ENCODE data around the gene C1orf35. TPM values are rescaled to one million over a fixed set of nuclear protein-coding genes. Genes with fewer than 3 reads are reported as not detected.

The C1orf35 gene
- total and polyA plus RNA-seq, 9 donors: 2.8 to 29.3 (median 21.0) TPM

DNA sequence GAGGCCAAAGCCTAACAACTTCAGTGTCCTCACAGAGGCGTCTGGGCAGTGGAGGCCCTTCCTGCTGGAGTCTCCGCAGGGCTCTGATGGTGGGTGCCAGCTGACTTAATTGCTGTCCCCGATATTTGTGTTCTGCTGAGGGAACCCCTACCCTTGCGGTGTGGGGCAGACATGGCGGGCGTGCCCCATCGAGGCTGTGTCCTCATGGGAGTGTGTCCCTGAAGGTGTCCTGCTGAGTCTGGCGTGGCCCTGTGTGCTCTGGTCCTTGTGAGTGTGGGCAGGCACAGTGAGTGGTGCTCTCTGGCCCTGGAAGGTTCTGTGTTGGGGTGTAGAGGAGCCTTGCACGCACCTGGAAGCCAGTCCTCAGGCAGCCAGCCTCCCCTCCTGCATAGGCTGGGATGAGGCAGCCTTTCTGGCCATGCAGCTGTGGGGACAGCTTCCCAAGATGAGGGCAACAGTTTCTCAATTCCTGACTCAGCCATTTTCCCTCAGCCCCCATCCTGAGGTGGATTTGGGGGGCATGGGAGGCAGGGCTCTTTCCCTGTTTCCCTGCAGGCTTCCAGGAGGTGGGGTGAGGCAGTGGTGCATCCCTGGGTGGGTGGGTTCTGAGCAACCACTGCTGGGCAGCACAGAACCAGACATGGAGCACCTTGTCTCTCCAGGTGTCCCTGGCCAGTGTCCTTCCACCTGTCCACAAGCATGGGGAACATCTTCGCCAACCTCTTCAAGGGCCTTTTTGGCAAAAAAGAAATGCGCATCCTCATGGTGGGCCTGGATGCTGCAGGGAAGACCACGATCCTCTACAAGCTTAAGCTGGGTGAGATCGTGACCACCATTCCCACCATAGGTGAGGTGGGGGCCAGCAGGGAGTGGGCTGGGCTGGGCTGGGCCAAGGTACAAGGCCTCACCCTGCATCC lies 6.5 kb downstream of the C1orf35 start:
- no peaks in the 10 kb centered on the region for H3K4me1 ChIP-seq (ENCODE audit: insufficient read depth)
- no peak overlapping the region for H3K27ac ChIP-seq
- no peaks in the 10 kb centered on the region for H3K9me3 ChIP-seq
- intact Hi-C loops (cut with DNase I): no loop called here
- H3K36me3 ChIP-seq: no peaks in the 10 kb centered on the region
- no peak overlapping the region for H3K4me3 ChIP-seq
- peak in 1 of 5 donors; percentile 13 for DNase-seq
- TF ChIP-seq POLR2A (IDR thresholded peaks at IDR 0.05) (no peak), EP300 (IDR thresholded peaks at IDR 0.05) (no peak)
- TF ChIP-seq, protein P1, sequence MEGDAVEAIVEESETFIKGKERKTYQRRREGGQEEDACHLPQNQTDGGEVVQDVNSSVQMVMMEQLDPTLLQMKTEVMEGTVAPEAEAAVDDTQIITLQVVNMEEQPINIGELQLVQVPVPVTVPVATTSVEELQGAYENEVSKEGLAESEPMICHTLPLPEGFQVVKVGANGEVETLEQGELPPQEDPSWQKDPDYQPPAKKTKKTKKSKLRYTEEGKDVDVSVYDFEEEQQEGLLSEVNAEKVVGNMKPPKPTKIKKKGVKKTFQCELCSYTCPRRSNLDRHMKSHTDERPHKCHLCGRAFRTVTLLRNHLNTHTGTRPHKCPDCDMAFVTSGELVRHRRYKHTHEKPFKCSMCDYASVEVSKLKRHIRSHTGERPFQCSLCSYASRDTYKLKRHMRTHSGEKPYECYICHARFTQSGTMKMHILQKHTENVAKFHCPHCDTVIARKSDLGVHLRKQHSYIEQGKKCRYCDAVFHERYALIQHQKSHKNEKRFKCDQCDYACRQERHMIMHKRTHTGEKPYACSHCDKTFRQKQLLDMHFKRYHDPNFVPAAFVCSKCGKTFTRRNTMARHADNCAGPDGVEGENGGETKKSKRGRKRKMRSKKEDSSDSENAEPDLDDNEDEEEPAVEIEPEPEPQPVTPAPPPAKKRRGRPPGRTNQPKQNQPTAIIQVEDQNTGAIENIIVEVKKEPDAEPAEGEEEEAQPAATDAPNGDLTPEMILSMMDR (IDR thresholded peaks at IDR 0.05): no peak
- 91 to 94% (median 92%) methylated on average over 12 to 13 of the region's 13 CpGs for WGBS, 3 donors
- no peaks in the 10 kb centered on the region for H3K27me3 ChIP-seq

DNA sequence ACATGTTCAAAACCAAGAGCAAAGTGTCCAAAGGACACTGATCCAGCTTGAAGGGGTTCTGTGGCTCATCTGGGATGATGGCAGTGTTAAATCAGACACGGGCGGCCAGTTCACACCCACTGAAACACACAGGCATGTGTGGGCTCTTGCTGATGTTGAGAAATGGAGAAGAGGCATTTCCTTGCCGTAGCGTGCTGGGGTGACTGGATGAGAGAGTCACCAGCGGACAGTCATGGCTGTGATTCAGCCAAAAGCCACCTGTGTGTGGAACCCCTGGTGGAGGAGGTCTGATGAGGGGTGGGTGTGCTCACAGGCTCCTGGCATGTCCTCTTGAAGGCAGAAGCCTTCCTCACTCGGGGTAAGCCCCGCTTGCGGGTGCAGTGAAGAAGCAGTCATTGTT lies 7.2 kb downstream of the C1orf35 start:
- H3K36me3 ChIP-seq: no peaks in the 10 kb centered on the region
- intact Hi-C loops (cut with DNase I): no loop called here
- 88 to 96% (median 91%) methylated on average over 8 of the region's 8 CpGs for WGBS, 3 donors

DNA sequence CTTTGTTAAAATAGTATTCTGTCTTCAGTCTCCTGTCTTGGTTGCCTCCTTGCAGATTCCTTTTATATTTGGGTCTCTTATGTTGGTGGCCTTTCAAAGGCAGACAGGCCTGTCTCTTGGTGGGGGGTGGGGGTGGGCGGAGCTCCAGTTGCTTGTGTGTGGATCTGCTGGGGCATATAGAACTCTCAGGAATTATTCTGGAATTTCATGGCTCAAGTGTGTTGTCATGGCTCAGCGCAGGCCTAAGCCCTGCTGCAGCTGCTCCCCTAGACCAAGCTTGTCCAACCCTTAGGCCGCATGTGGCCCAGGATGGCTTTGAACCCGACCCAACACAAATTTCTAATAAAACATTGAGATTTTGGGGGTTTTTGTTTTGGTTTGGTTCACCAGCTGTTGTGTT lies 8.0 kb downstream of the C1orf35 start:
- no peak for DNase-seq
- TF ChIP-seq, protein P1 (IDR thresholded peaks at IDR 0.05): no peak
- H3K4me1 ChIP-seq (ENCODE audit: insufficient read depth): peaks cover 6% of the 10 kb centered on the region
- no peak overlapping the region for H3K4me3 ChIP-seq
- intact Hi-C loops (cut with DNase I): no loop called here
- H3K9me3 ChIP-seq: no peaks in the 10 kb centered on the region
- no peaks in the 10 kb centered on the region for H3K36me3 ChIP-seq
- H3K27me3 ChIP-seq: no peaks in the 10 kb centered on the region
- H3K27ac ChIP-seq: no peak overlapping the region
- 93 to 97% (median 93%) methylated on average over 4 of the region's 4 CpGs for WGBS, 3 donors

More for the DNA sequence above, 7.2 kb downstream of the C1orf35 start:
- Histone ChIP-seq H3K9me3 (no peaks in the 10 kb centered on the region), H3K4me3 (no peak overlapping the region), H3K27ac (no peak overlapping the region), H3K27me3 (no peaks in the 10 kb centered on the region), H3K4me1 (ENCODE audit: insufficient read depth) (no peaks in the 10 kb centered on the region)
- peak in 1 of 5 donors; percentile 16 for DNase-seq
- TF ChIP-seq EP300 (IDR thresholded peaks at IDR 0.05): no peak
- TF ChIP-seq, protein P1 (IDR thresholded peaks at IDR 0.05): no peak
- no peak for TF ChIP-seq POLR2A (IDR thresholded peaks at IDR 0.05)

DNA sequence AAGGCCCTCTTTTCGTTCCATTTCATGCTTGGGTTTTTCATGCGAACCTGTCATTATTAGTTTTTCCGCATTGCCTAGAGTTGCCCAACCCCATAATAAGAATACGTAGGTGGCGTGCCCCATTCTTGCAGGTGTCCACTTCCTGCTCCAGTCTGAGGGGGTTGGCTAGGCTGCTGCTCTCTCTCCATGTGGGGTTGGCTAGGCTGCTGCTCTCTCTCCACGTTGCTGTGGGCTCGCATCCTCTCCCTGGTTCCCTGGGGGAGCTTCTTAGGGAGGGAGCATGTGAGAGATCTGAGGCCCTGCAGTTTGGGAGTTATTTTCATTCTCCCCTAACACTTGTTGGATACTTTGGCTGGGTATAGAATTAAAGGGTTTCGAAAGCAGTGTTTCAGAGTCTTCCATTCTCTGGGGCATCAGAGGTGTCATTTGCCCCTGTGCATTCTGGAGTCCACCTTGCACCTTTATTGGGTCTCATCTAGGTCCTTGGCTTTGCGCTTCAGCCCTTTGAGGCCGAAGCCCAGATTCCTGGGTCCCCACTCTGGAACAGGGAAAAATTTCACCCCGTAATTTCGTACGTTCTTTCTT lies 8.6 kb downstream of the C1orf35 start:
- H3K4me3 ChIP-seq: no peak overlapping the region
- H3K27me3 ChIP-seq: no peaks in the 10 kb centered on the region
- H3K27ac ChIP-seq: no peak overlapping the region
- no peaks in the 10 kb centered on the region for H3K9me3 ChIP-seq
- H3K4me1 ChIP-seq (ENCODE audit: insufficient read depth): peaks cover 13% of the 10 kb centered on the region
- WGBS, 3 donors: 90 to 96% (median 92%) methylated on average over 13 of the region's 13 CpGs
- intact Hi-C loops (cut with DNase I): no loop called here
- TF ChIP-seq, protein P1 (IDR thresholded peaks at IDR 0.05): no peak
- TF ChIP-seq POLR2A (IDR thresholded peaks at IDR 0.05): no peak
- no peak for TF ChIP-seq EP300 (IDR thresholded peaks at IDR 0.05)
- no peaks in the 10 kb centered on the region for H3K36me3 ChIP-seq
- DNase-seq: peak in 2 of 5 donors; percentile 4 to 8
